Measurements from ENCODE around the gene ACVRL1. TPM values are rescaled to one million over a fixed set of nuclear protein-coding genes. Genes with fewer than 3 reads are reported as not detected.

The ACVRL1 gene
- total RNA-seq (14.9 TPM), polyA plus RNA-seq (8.9 TPM)
- long read RNA-seq, donor 1 = 0 reads
- long read RNA-seq, donor 2 = 0 reads
- long read RNA-seq, donor 3, partial matches to known transcripts = 0 of 1 reads
- long read RNA-seq, donor 3, other reads (novel, unspliced or antisense) = 0 of 1 reads
- long read RNA-seq, donor 4, partial matches to known transcripts = 0 of 1 reads
- long read RNA-seq, donor 4, other reads (novel, unspliced or antisense) = 0 of 1 reads
- long read RNA-seq, donor 5, full-length matches to known transcripts = 2 of 2 reads
- long read RNA-seq, donor 5, partial matches to known transcripts = 0 of 2 reads
- long read RNA-seq, donor 5, other reads (novel, unspliced or antisense) = 0 of 2 reads
- long read RNA-seq, donor 6, partial matches to known transcripts = 0 of 1 reads
- long read RNA-seq, donor 6, other reads (novel, unspliced or antisense) = 0 of 1 reads
- long read RNA-seq, donor 7, full-length matches to known transcripts = 1 of 1 reads
- long read RNA-seq, donor 7, partial matches to known transcripts = 0 of 1 reads
- long read RNA-seq, donor 7, other reads (novel, unspliced or antisense) = 0 of 1 reads
- long read RNA-seq, donor 8, full-length matches to known transcripts = 1 of 1 reads
- long read RNA-seq, donor 8, partial matches to known transcripts = 0 of 1 reads
- long read RNA-seq, donor 8, other reads (novel, unspliced or antisense) = 0 of 1 reads
- long read RNA-seq, donor 9 = 0 reads
- long read RNA-seq, donor 10 = 0 reads

DNA sequence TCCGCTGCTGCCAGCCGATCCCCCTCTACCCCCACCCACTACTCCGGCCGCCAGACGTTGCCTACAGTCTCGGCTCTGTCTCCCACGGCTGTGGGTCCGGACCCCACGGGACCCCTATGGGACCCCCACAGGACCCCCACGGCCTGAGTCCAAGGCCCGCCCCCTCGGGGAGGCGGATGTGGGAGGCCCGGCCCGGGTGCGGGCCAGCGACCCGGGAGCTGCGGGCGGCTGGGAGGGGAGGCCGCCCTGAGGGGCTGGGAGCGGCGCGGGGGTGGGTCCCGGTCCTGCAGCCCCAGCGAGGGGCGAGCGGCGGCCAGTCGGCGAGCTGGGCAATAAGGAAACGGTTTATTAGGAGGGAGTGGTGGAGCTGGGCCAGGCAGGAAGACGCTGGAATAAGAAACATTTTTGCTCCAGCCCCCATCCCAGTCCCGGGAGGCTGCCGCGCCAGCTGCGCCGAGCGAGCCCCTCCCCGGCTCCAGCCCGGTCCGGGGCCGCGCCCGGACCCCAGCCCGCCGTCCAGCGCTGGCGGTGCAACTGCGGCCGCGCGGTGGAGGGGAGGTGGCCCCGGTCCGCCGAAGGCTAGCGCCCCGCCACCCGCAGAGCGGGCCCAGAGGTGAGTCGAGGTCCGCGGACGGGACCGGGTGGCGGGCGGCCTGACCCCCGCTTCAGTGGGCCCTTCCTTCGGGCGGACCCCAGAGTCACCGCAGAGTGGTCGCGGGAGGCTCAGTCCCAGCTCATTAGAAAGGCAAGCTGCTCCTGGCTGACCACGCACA is at the start of gene ACVRL1:
Gene ACVRL1, plus strand, starts transcription at position 422 of the 773 bp plus-strand sequence. CDS start 4,971 bp downstream, outside the sequence.
- Histone ChIP-seq H3K9me3 (ENCODE audit: control insufficient read depth in 2 of 2, insufficient read depth in 1 of 2, low read length in 1 of 2) (no peaks in the 10 kb centered on the region), H3K4me3 (ENCODE audit: low read length in 2 of 2) (peak within 1 kb of the TSS; percentile 16 to 22), H3K27ac (ENCODE audit: low read depth in 1 of 2, low read length in 1 of 2) (peak within 1 kb of the TSS; percentile 23 to 71), H3K4me1 (ENCODE audit: control insufficient read depth in 2 of 2, insufficient read depth in 2 of 2, low read length in 2 of 2) (peaks cover 0 to 9% of the 10 kb centered on the region in 2 donors), H3K27me3 (ENCODE audit: control insufficient read depth in 2 of 2, insufficient read depth in 1 of 2, low read length in 1 of 2) (peaks cover 29 to 54% of the 10 kb centered on the region in 2 donors), H3K36me3 (ENCODE audit: control insufficient read depth in 2 of 2, insufficient read depth in 2 of 2, low read length in 1 of 2) (no peaks in the 10 kb centered on the region)
- no peak for DNase-seq (ENCODE audit: low read depth in 6 of 9, low spot score in 9 of 9)
- 17% methylated on average over 74 of the region's 74 CpGs for WGBS

DNA sequence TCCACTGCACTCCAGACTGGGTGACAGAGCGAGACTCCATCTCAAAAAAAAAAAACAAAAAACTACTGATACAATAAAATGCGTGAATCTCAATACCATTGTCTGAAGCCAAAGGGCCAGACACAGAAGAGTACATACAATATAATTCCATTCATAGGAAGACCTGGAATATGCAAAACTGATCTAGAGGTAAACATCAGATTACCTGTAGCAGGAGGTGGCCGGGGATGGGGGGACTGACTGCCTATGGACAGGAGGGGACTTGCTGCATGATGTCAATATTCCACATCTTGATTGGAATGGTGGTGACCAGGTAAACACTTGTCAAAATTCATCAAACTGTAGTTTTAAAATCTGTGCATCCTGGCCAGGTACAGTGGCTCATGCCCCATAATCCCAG is 46.3 kb upstream of the ACVRL1 start:
- Histone ChIP-seq H3K4me1 (ENCODE audit: control insufficient read depth in 2 of 2, insufficient read depth in 2 of 2, low read length in 2 of 2) (peaks cover 9 to 17% of the 10 kb centered on the region in 2 donors), H3K27me3 (ENCODE audit: control insufficient read depth in 2 of 2, insufficient read depth in 1 of 2, low read length in 1 of 2) (peaks cover 5 to 64% of the 10 kb centered on the region in 2 donors), H3K4me3 (ENCODE audit: low read length in 2 of 2) (no peak overlapping the region), H3K36me3 (ENCODE audit: control insufficient read depth in 2 of 2, insufficient read depth in 2 of 2, low read length in 1 of 2) (no peaks in the 10 kb centered on the region), H3K27ac (ENCODE audit: low read depth in 1 of 2, low read length in 1 of 2) (no peak overlapping the region), H3K9me3 (ENCODE audit: control insufficient read depth in 2 of 2, insufficient read depth in 1 of 2, low read length in 1 of 2) (peaks cover 0 to 2% of the 10 kb centered on the region in 2 donors)
- 98% methylated on average over 3 of the region's 3 CpGs for WGBS
- DNase-seq (ENCODE audit: low read depth in 6 of 9, low spot score in 9 of 9) = no peak

- H3K27me3 ChIP-seq (ENCODE audit: control insufficient read depth in 2 of 2, insufficient read depth in 1 of 2, low read length in 1 of 2) = peaks cover 5 to 68% of the 10 kb centered on the region in 2 donors
- H3K9me3 ChIP-seq (ENCODE audit: control insufficient read depth in 2 of 2, insufficient read depth in 1 of 2, low read length in 1 of 2) = peaks cover 0 to 2% of the 10 kb centered on the region in 2 donors
- WGBS = 94% methylated on average over 4 of the region's 4 CpGs
- H3K27ac ChIP-seq (ENCODE audit: low read depth in 1 of 2, low read length in 1 of 2) = no peak overlapping the region
- H3K4me3 ChIP-seq (ENCODE audit: low read length in 2 of 2) = no peak overlapping the region
- no peaks in the 10 kb centered on the region for H3K36me3 ChIP-seq (ENCODE audit: control insufficient read depth in 2 of 2, insufficient read depth in 2 of 2, low read length in 1 of 2)
- no peak for DNase-seq (ENCODE audit: low read depth in 6 of 9, low spot score in 9 of 9)
- H3K4me1 ChIP-seq (ENCODE audit: control insufficient read depth in 2 of 2, insufficient read depth in 2 of 2, low read length in 2 of 2) = peaks cover 9 to 17% of the 10 kb centered on the region in 2 donors
Measured at GRCh38 chr12:51862947-51863346, 44.4 kb upstream of the ACVRL1 start.

DNA sequence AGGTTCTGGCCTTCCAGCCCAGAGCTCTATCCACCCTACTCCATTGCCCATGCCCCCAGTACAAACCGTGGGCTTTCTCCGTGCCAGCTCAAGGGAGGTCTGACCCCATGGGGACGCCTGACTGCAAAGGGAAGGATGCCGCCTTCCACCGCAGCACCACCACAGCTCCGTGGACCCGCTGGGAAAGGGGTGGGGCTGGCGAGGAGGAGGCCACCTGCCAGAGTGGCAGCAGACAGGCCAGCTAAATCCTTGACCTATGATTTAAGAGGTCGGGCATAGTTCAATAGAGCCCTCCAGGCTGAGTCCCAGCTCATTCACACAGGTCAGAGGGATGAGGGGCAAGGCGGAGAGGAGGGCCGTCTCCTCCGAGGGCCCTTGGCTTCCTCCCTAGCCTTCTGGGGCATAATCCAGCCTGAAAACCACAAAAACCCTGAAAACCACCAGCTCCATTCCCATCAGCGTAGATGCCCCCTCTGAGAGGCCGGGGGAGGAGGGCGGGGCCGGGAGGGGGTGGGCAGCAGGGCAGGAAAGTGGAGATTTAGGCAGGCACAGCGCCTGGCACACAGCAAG is 43.9 kb upstream of the ACVRL1 start:
- Histone ChIP-seq H3K27me3 (ENCODE audit: control insufficient read depth in 2 of 2, insufficient read depth in 1 of 2, low read length in 1 of 2) (peaks cover 5 to 73% of the 10 kb centered on the region in 2 donors), H3K4me3 (ENCODE audit: low read length in 2 of 2) (peak overlapping the region in 1 of 2 donors; percentile 36), H3K36me3 (ENCODE audit: control insufficient read depth in 2 of 2, insufficient read depth in 2 of 2, low read length in 1 of 2) (no peaks in the 10 kb centered on the region), H3K27ac (ENCODE audit: low read depth in 1 of 2, low read length in 1 of 2) (no peak overlapping the region), H3K9me3 (ENCODE audit: control insufficient read depth in 2 of 2, insufficient read depth in 1 of 2, low read length in 1 of 2) (peaks cover 0 to 2% of the 10 kb centered on the region in 2 donors), H3K4me1 (ENCODE audit: control insufficient read depth in 2 of 2, insufficient read depth in 2 of 2, low read length in 2 of 2) (peaks cover 9 to 20% of the 10 kb centered on the region in 2 donors)
- 12% methylated on average over 17 of the region's 17 CpGs for WGBS
- no peak for DNase-seq (ENCODE audit: low read depth in 6 of 9, low spot score in 9 of 9)

GRCh38 chr12:51863933-51864832 is 43.1 kb upstream of the ACVRL1 start:
- 14% methylated on average over 53 of the region's 53 CpGs for WGBS
- Histone ChIP-seq H3K27ac (ENCODE audit: low read depth in 1 of 2, low read length in 1 of 2) (no peak overlapping the region), H3K9me3 (ENCODE audit: control insufficient read depth in 2 of 2, insufficient read depth in 1 of 2, low read length in 1 of 2) (peaks cover 2 to 5% of the 10 kb centered on the region in 2 donors), H3K4me1 (ENCODE audit: control insufficient read depth in 2 of 2, insufficient read depth in 2 of 2, low read length in 2 of 2) (peaks cover 9 to 26% of the 10 kb centered on the region in 2 donors), H3K27me3 (ENCODE audit: control insufficient read depth in 2 of 2, insufficient read depth in 1 of 2, low read length in 1 of 2) (peaks cover 5 to 81% of the 10 kb centered on the region in 2 donors), H3K4me3 (ENCODE audit: low read length in 2 of 2) (peak overlapping the region in 1 of 2 donors; percentile 36), H3K36me3 (ENCODE audit: control insufficient read depth in 2 of 2, insufficient read depth in 2 of 2, low read length in 1 of 2) (no peaks in the 10 kb centered on the region)
- peak in 1 of 9 donors; percentile 29 for DNase-seq (ENCODE audit: low read depth in 6 of 9, low spot score in 9 of 9)

DNA sequence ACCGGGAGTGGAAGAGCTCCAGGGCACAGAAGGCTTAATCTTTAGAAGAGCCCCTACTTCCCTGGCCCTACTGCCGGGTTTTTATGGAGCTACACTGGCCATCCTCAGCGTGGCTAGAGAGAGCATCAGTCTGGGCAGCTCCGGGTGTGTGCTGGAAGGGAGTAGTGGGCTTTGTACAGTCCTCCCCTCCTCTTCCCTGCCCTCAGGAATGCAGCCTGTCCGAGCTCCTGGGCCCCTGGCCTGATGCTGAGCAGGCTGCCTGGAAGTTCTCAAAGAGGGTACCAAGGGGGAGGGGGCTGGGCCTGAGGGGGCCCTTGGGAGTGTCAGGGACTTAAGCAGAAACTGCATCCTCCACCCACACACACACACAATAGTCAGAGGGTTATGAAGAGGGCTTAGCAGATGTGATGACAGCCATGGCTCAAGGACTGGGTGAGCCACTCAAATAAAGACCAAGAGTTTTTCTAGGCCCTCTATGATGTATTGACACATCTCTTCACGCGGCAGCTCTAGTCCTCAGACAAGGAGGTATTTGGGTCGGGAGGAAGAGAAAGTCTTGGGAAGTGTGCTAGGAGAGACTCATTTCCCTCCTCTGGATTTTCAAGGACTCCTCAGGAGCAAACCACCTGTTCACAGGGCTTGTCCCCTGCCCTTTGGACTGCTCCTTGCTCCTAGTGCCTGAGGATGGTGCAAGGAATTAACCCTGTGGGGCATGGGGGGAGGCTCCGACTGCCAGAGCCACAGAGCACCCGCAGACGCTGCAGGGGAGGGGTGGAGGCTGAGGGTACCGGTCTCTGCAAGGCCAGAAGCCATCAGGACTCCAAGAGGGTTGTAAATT is 42.3 kb upstream of the ACVRL1 start:
- Histone ChIP-seq H3K27me3 (ENCODE audit: control insufficient read depth in 2 of 2, insufficient read depth in 1 of 2, low read length in 1 of 2) (peaks cover 6 to 89% of the 10 kb centered on the region in 2 donors), H3K27ac (ENCODE audit: low read depth in 1 of 2, low read length in 1 of 2) (no peak overlapping the region), H3K4me1 (ENCODE audit: control insufficient read depth in 2 of 2, insufficient read depth in 2 of 2, low read length in 2 of 2) (peaks cover 9 to 32% of the 10 kb centered on the region in 2 donors), H3K4me3 (ENCODE audit: low read length in 2 of 2) (no peak overlapping the region), H3K36me3 (ENCODE audit: control insufficient read depth in 2 of 2, insufficient read depth in 2 of 2, low read length in 1 of 2) (no peaks in the 10 kb centered on the region), H3K9me3 (ENCODE audit: control insufficient read depth in 2 of 2, insufficient read depth in 1 of 2, low read length in 1 of 2) (peaks cover 2 to 5% of the 10 kb centered on the region in 2 donors)
- no peak for DNase-seq (ENCODE audit: low read depth in 6 of 9, low spot score in 9 of 9)
- WGBS = 93% methylated on average over 12 of the region's 12 CpGs

DNA sequence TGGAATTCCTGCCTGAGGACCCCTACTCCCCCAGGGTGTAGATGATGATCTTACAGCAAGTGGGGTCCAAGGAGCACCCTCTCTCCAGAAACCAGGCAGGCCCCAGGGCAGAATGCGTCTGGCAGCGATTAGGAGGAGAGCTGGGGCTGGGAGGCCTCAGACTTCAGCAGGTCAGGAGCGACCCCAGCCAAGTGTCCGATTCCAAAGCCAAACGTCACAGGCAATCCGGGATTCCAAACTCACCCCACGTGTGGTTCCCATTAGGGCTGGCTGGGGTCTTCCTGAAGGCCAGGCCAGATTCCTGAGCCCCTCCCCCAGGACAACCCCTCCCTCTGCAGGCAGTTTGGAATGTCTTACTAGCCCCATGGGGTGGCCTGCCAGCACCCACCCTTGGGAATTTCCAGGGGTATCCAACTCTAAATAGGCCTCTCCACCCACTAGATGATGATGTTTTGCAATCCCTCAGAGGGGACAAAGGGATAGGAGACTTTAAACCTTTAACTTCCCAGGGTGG is 41.5 kb upstream of the ACVRL1 start:
- H3K27me3 ChIP-seq (ENCODE audit: control insufficient read depth in 2 of 2, insufficient read depth in 1 of 2, low read length in 1 of 2) = peaks cover 6 to 97% of the 10 kb centered on the region in 2 donors

More for the DNA sequence above, 41.5 kb upstream of the ACVRL1 start:
- DNase-seq (ENCODE audit: low read depth in 6 of 9, low spot score in 9 of 9) = no peak
- H3K4me3 ChIP-seq (ENCODE audit: low read length in 2 of 2) = no peak overlapping the region
- WGBS = 95% methylated on average over 7 of the region's 7 CpGs
- H3K4me1 ChIP-seq (ENCODE audit: control insufficient read depth in 2 of 2, insufficient read depth in 2 of 2, low read length in 2 of 2) = peaks cover 9 to 32% of the 10 kb centered on the region in 2 donors
- H3K36me3 ChIP-seq (ENCODE audit: control insufficient read depth in 2 of 2, insufficient read depth in 2 of 2, low read length in 1 of 2) = no peaks in the 10 kb centered on the region
- H3K27ac ChIP-seq (ENCODE audit: low read depth in 1 of 2, low read length in 1 of 2) = no peak overlapping the region
- peaks cover 2 to 5% of the 10 kb centered on the region in 2 donors for H3K9me3 ChIP-seq (ENCODE audit: control insufficient read depth in 2 of 2, insufficient read depth in 1 of 2, low read length in 1 of 2)

All from thymus (tissue), 14 donors.